HepG2 (cell line): ENCODE measurements around the gene GFPT2. TPM values are rescaled to one million over a fixed set of nuclear protein-coding genes. Genes with fewer than 3 reads are reported as not detected.

Source experiments
- ATAC-seq: fragments of 200-7000 bp; cut with Tn5 transposase; 3 replicates; pipeline ENCODE4 v1.9.1; 2020; ENCODE audit warnings: mild to moderate bottlenecking, moderate library complexity
- BruUV-seq: library from RNA; stranded (reverse); fragments of 400-500 nt; replicated peaks from 2 replicates; lab custom pipeline; 2021; lab: Mats Ljungman, UMichigan
- CTCF ChIA-PET: fragments of 300-600 bp; formaldehyde crosslinking; extraction: SDS; loops from one replicate; lab custom pipeline; 2021; ENCODE audit warnings: low total read pairs, inconsistent platforms, low intra/inter-chr PET ratio; lab: Yijun Ruan, JAX
- POLR2A ChIA-PET: fragments of 350-600 bp; sonication (Branson Sonifier 250); formaldehyde crosslinking; loops from one replicate; lab custom pipeline; 2020; ENCODE audit warnings: antibody characterized with exemption, inconsistent platforms; lab: Yijun Ruan, JAX
- DNase-seq: peaks from one replicate; pipeline ENCODE4 v3.0.0-alpha.2; 2015; ENCODE audit warnings: low spot score
- FAIRE-seq: peaks from 3 replicates; lab custom pipeline; 2011; peaks lifted over from hg19 to GRCh38; lab: Jason Lieb, UNC
- H2AFZ ChIP-seq: one replicate; pipeline ENCODE4 v1.6.1; 2011; ENCODE audit warnings: low read length, inconsistent platforms
- H3K27ac ChIP-seq: fragments of 300-600 bp; 3 replicates; pipeline ENCODE4 v1.8.0; 2011; ENCODE audit warnings: mixed run types, mild to moderate bottlenecking, mixed read lengths, low read length, inconsistent platforms; ENCODE audit not compliant: insufficient read depth; ENCODE audit errors: extremely low read length
- H3K27me3 ChIP-seq, 2 experiments: fragments of 200-600 bp in 1 of 2; 2 replicates in 1 of 2; 3 replicates in 1 of 2; pipeline versions ENCODE4 v1.6.0 to v1.8.0; 2011; ENCODE audit warnings: low read length in 2 of 2, mild to moderate bottlenecking in 2 of 2, moderate library complexity in 2 of 2, inconsistent platforms in 1 of 2; ENCODE audit not compliant: insufficient read depth in 2 of 2, control insufficient read depth in 1 of 2
- H3K36me3 ChIP-seq, 2 experiments: fragments of 200-600 bp in 1 of 2; replicated peaks in 1 of 2; 2 replicates in 1 of 2; 3 replicates in 1 of 2; pipeline versions ENCODE4 v1.5.1 to v1.8.0; 2011; ENCODE audit warnings: low read length in 2 of 2, inconsistent platforms in 1 of 2; ENCODE audit not compliant: insufficient read depth in 2 of 2, control insufficient read depth in 1 of 2
- H3K4me1 ChIP-seq: 2 replicates; pipeline ENCODE4 v1.5.1; 2012; ENCODE audit warnings: low read length, inconsistent platforms; ENCODE audit not compliant: insufficient read depth
- H3K4me2 ChIP-seq: 2 replicates; pipeline ENCODE4 v1.6.0; 2011; ENCODE audit warnings: low read depth, low read length, inconsistent platforms
- H3K4me3 ChIP-seq, 3 experiments: fragments of 200-600 bp in 1 of 3; sonication (generic), shearing (Covaris generic) in 1 of 3; replicated peaks in 1 of 3; 2 replicates each; pipeline ENCODE4 v1.5.1; 2011 to 2016; ENCODE audit warnings: low read length in 3 of 3, inconsistent platforms in 2 of 3, low read depth in 2 of 3, mild to moderate bottlenecking in 2 of 3, control low read depth in 1 of 3, mixed read lengths in 1 of 3; ENCODE audit not compliant: insufficient read depth in 1 of 3
- H3K79me2 ChIP-seq: one replicate; pipeline ENCODE4 v1.6.1; 2011; ENCODE audit warnings: low read length, inconsistent platforms; ENCODE audit not compliant: insufficient read depth
- H3K9ac ChIP-seq: 2 replicates; pipeline ENCODE4 v1.6.0; 2011; ENCODE audit warnings: mild to moderate bottlenecking, low read depth, low read length, inconsistent platforms; ENCODE audit not compliant: insufficient read depth
- H3K9me3 ChIP-seq: 2 replicates; pipeline ENCODE4 v1.5.1; 2012; ENCODE audit warnings: mild to moderate bottlenecking, low read length
- H4K20me1 ChIP-seq: 2 replicates; pipeline ENCODE4 v1.6.0; 2011; ENCODE audit warnings: inconsistent platforms, mild to moderate bottlenecking, low read length, moderate library complexity; ENCODE audit not compliant: insufficient read depth
- FOXK2 ChIP-seq: fragments of 450-650 bp; IDR thresholded peaks from 2 replicates; pipeline ENCODE4 v1.6.1; 2016
- HOXA9 ChIP-seq: sonication (generic); formaldehyde crosslinking; IDR thresholded peaks from 2 replicates; pipeline ENCODE4 v1.8.1; 2022; ENCODE audit warnings: missing genetic modification reagents, mild to moderate bottlenecking, moderate library complexity, borderline replicate concordance
- NR2F2 ChIP-seq: IDR thresholded peaks from 2 replicates; pipeline ENCODE4 v1.6.1; 2012; ENCODE audit warnings: low read depth, inconsistent platforms, borderline replicate concordance
- SMAD3 ChIP-seq: sonication (generic); formaldehyde crosslinking; IDR thresholded peaks from 2 replicates; pipeline ENCODE4 v1.4.0; 2020; ENCODE audit warnings: missing genetic modification reagents
- ZNF597 ChIP-seq: sonication (generic); formaldehyde crosslinking; IDR thresholded peaks from 2 replicates; pipeline ENCODE4 v1.5.0; 2020; ENCODE audit warnings: missing genetic modification reagents
- WGBS: methylation state at CpG from one replicate; pipeline ENCODE4 v1.1.6; 2017; ENCODE audit warnings: low lambda C conversion rate; 5-methylcytosine and 5-hydroxymethylcytosine counted together
- in situ Hi-C: cut with HindIII; loops from 2 replicates; pipeline ENCODE4 v1.10.0; 2017; ENCODE audit warnings: low pct_unique_long_range_greater_than_20kb; ENCODE audit not compliant: extremely low pct_ligation_motif_present
- intact Hi-C: fragments of 100-400 bp; cut with micrococcal nuclease; formaldehyde crosslinking; loops from one replicate; pipeline ENCODE4 v1.10.0; 2022; ENCODE audit not compliant: unreplicated experiment
- polyA plus RNA-seq, 8 experiments: library from polyadenylated mRNA; depleted of rRNA in 3 of 8; stranded (reverse) in 7 of 8; unstranded in 1 of 8; fragments of >200 nt; fragmentation: Illumina TruSeq in 4 of 8; extraction: Trizol in 4 of 8; gene quantifications; 2 replicates each; pipeline versions ENCODE4 v1.2.1 to v1.2.3, GENCODE V29; 2011 to 2016; ENCODE audit warnings: low read depth in 4 of 8, missing spikeins in 1 of 8, mixed read lengths in 1 of 8; ENCODE audit not compliant: insufficient read depth in 1 of 8
- total RNA-seq, 5 experiments: library from RNA; depleted of rRNA; stranded (reverse); fragments of >200 nt; fragmentation: Illumina TruSeq; extraction: Trizol; gene quantifications; 2 replicates each; pipeline ENCODE4 v1.2.3, GENCODE V29; 2016; ENCODE audit warnings: low read depth in 1 of 5

GFPT2 gene
- total and polyA plus RNA-seq, 2 of the 13 experiments (the other 11 are each of a cell fraction or from before 2014, with no cell fraction given): 0.18 TPM

GRCh38 chr5:180326989-180327565 lies 26.1 kb downstream of the GFPT2 start:
- H3K27ac ChIP-seq: no peak overlapping the region

GRCh38 chr5:180324601-180324950 lies 28.6 kb downstream of the GFPT2 start:
- Histone ChIP-seq H3K9ac (no peak overlapping the region), H3K79me2 (no peaks in the 10 kb centered on the region), H2AFZ (no peak overlapping the region), H3K27me3 (peaks cover 3 to 5% of the 10 kb centered on the region in 2 experiments; a peak in 3 of 5 replicates), H3K9me3 (no peaks in the 10 kb centered on the region), H3K27ac (no peak overlapping the region), H3K36me3 (no peaks in the 10 kb centered on the region), H3K4me1 (no peaks in the 10 kb centered on the region), H3K4me3 (no peak overlapping the region), H3K4me2 (no peak overlapping the region), H4K20me1 (no peaks in the 10 kb centered on the region)
- CTCF ChIA-PET: no interaction called here
- POLR2A ChIA-PET: interaction anchor here (0.9 kb wide), 1 partner anchor 10 kb away, joined by 4 read pairs; no protein-coding TSS in a partner anchor
- WGBS: 49% methylated on average over 5 of the region's 8 CpGs
- BruUV-seq: no TSS peak
- intact Hi-C loops (loop anchor here (10.0 kb wide), 1 partner anchor 200 kb away; no protein-coding TSS in a partner anchor), in situ Hi-C loops (loop anchor here (10.0 kb wide), 1 partner anchor 120 kb away; the partner anchor contains the start of gene RASGEF1C)
- DNase-seq (no peak), FAIRE-seq (no peak), ATAC-seq (no peak)
- no peak for TF ChIP-seq FOXK2
- no peak for TF ChIP-seq HOXA9
- no peak for TF ChIP-seq ZNF597 (CRISPR knock-in tag)

More at GRCh38 chr5:180326989-180327565, 26.1 kb downstream of the GFPT2 start:
- in situ Hi-C loops (loop anchor here (5.0 to 10.0 kb wide), 2 partner anchors 35 to 122 kb away; partner anchors contain the start of genes MAPK9 and RASGEF1C), intact Hi-C loops (loop anchor here (5.0 to 10.0 kb wide), 2 partner anchors 125 to 202 kb away; no protein-coding TSS in a partner anchor)
- no TSS peak for BruUV-seq
- 0 out of 2 replicates have a peak, but pooled peaks cover 8% of the 10 kb centered on the region for H3K4me1 ChIP-seq
- DNase-seq (no peak), ATAC-seq (no peak), FAIRE-seq (no peak)
- H3K27me3 ChIP-seq: peaks cover 3 to 25% of the 10 kb centered on the region in 2 experiments; a peak in 4 of 5 replicates
- ChIA-PET CTCF (no interaction called here), POLR2A (no interaction called here)
- no peak overlapping the region for H3K4me3 ChIP-seq
- no peak overlapping the region for H3K9ac ChIP-seq
- H4K20me1 ChIP-seq: no peaks in the 10 kb centered on the region
- H3K36me3 ChIP-seq: no peaks in the 10 kb centered on the region
- no peak overlapping the region for H2AFZ ChIP-seq
- H3K9me3 ChIP-seq: no peaks in the 10 kb centered on the region
- no peaks in the 10 kb centered on the region for H3K79me2 ChIP-seq
- H3K4me2 ChIP-seq: no peak overlapping the region
- TF ChIP-seq NR2F2: no peak
- TF ChIP-seq SMAD3 (CRISPR knock-in tag): no peak
- 44% methylated on average over 9 of the region's 10 CpGs for WGBS
